HG03457 (cell line): ENCODE data around the gene AREG.

ENCODE experiments used
- ATAC-seq: cut with Tn5 transposase; IDR thresholded peaks from one replicate; pipeline ENCODE4 v1.9.1; 2021; ENCODE audit warnings: moderate number of reproducible peaks; ENCODE audit not compliant: unreplicated experiment

The AREG gene

DNA sequence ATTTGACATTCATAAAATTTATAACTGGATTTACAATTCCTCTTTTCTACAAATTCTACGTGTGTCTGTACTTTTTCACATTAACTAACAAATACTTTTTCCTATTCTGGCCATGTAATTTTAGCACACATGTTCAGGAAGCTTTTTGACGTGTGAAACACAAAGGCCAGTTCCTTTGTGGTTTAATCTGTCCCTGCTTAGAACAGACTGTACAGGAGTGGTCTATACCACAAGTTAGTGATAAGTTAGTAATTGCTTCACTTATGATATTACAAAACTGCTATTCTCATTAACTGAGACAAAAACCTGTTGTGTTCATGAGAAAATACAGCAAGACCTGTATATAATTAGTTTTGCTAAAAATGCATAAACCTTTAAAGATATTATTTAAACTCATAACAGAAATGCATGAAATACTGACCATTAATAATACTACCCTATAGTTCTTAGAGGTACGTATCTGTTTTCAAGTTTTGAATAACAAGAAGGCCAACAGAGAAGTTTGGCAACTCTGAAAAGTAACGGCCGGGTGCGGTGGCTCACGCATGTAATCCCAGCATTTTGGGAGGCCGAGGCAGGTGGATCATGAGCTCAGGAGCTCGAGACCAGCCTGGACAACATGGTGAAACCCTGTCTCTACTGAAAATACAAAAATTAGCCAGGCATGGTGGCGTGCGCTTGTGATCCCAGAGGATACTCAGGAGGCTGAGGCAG is 13.7 kb upstream of the AREG start:
- ATAC-seq, result peak; percentile 96

DNA sequence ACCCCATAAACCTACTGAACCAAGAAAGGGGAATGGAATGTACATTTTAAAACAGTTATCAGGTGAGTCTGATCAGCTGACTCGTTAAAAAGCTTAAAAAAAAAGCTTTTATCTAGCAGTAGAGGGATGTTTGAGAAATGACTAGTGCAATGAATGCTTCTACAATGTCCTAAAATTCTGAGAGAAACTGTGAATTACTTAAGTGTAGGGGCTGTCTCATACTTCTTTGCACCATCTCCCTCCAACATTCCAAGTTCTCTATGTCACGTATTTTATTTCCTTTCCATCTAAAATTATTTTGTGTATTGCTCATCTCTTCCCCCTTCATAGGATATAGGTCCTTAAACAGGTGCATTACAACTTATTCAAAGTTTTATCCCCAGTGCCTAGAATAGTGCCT is 11.9 kb upstream of the AREG start:
- no peak for ATAC-seq

DNA sequence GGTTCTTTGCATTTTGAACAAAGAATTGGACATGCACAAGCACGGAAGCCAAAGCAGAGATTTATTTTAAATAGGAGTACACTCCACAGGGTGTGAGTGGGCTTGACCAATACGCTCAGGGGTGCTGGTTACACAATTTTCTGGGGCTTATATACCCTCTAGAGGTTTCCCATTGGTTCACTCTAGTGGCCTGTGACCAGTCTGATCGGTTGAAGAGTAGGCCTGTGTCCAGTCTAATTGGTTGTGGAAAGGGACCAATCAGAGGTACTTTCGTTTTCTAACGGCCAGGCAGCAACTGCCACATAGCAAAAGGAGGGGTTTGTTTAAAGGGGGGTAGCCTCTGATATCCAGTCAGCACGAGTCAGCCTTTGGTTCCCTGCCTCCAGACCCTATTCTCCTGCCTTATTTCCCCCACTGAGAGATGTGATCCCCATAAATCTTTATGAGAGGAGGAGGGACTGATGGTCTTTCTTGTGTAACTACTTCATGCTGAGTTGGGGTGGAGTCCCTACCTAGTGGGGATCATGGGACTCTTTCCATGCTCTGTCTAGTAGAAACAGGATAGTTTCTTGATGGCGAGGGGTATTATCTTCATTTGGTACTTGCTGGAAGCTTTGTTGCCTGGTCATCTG is 11.3 kb upstream of the AREG start:
- ATAC-seq, result no peak

DNA sequence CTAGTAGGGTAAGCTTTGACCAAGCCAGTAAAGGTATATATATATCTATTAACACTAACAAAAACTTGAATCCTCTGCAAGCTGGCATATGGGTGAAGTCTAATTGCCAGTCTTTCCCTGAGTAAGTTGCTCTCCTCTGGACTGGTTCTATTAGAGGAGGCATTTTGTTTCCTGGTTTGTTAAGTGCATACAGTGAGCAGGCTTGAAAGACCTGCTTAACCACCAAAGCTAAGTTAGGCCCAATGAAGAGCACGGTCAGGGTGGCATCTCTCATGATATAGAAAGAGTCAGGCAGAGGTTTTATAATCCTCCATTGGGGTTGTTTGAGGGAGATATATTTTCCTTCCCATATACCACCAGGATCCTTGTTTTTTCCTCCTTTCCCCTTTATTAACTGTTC is 9.6 kb upstream of the AREG start:
- ATAC-seq, result no peak

DNA sequence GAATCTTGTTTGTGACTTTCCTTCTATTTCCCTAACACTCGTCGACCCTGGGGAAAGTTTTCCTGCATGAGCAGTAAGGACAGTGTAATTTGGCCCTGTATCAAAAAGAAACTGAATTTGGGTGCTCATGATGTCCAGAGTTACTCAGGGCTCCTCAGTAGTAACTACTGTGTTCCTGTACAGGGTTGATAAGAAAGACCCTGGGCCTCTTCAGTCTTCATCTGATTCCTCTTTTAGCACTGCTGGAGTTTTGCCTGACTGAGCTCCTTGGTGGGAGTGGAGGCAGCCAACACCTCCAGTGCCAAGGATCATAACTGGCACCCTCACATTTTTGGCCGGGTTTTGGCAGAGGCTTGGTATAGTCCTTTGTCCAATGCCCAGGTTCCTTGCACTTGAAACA is 7.1 kb upstream of the AREG start:
- ATAC-seq, result no peak

DNA sequence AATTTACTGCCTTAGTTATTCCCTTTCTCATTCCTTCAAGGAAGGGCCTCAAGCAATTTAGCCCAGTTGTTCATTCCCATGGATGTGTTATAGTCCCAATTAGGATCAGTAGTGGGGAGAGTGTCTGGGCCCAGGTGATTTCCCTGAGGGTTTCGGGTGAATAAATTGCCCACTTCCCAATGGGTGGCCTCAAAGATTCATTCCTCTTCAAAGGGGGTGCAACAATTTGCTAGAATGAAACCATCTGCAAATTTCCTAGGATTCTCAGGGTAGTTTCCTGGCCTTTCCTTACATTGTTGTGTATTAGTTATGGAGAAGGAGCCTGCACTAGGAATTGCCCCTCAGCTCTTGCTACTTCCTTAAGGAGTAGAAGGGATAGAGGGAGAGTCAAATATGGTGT is 6.3 kb upstream of the AREG start:
- no peak for ATAC-seq

DNA sequence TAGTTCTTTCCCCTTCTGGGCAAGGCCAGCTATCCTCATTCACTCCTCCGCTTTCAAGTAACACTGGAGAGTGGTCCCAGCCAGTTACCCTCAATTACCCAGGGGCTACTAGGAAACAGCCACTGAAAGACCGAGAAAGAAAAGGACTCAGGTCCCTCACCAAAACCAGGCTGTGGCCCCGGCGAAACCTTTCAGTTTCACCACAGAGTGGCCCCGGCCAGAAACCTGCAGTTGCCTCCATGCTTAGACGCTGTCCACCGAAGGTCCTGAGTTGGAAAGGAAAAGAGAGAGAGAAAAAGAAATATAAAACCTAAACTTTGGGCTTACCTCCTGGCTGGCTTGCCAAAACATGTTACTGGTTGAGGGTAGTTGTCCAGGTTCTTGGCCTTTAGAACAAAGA is 5.0 kb upstream of the AREG start:
- ATAC-seq, result no peak

DNA sequence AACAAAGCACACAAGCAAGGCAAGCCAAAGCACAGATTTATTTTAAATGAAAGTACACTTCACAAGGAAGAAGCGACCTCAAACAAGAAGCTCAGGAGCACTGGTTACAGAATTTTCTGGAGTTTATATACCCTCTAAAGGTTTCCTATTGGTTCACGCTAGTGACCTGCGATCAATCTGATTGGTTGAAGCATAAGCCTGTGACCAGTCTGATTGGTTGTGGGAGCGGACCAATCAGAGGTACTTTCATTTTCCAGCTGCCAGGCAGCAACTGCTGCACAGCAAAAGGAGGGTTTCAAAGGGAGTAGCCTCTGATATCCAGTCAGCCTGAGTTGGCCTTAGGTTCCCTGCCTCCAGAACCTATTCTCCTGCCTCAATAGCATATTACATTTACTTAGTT is 4.6 kb upstream of the AREG start:
- no peak for ATAC-seq

DNA sequence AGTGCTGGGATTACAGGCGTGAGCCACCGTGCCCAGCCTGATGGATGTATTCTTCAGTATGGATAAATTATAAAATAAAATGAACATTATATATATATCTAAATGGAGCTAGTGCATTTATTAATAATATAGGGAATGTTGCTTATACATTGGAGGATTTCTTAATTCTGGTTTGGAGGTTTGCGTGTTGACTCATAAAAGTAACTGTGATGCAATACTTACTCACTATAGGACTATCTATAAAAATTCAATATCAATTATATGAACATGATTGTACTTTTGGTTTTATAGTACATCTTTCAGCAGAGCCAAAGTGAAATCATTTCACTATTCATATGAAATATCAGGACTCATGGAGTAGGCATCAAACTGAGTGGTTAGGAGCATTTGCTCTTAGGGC is 3.2 kb upstream of the AREG start:
- no peak for ATAC-seq

DNA sequence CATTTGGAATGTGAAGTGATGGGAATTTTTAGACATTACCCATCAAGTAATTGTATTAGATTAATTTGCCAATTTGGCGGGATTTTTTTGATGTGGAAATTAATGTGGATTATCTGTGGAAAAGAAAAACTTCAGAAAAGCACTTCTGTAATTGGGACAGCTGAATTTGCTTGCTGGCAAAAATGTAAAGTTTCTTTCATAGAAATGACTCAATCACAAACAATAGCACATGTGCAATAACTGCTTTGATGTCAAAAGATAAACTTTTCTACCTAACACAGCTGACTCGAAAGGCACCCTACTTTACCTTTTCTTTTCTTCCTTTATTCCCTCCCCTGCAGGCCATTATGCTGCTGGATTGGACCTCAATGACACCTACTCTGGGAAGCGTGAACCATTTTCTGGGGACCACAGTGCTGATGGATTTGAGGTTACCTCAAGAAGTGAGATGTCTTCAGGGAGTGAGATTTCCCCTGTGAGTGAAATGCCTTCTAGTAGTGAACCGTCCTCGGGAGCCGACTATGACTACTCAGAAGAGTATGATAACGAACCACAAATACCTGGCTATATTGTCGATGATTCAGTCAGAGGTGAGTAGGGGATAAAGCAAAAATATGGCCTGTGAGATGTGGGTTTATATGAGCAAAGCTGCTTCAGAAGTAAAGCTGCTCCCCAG is 1.4 kb downstream of the AREG start:
- ATAC-seq, result no peak

DNA sequence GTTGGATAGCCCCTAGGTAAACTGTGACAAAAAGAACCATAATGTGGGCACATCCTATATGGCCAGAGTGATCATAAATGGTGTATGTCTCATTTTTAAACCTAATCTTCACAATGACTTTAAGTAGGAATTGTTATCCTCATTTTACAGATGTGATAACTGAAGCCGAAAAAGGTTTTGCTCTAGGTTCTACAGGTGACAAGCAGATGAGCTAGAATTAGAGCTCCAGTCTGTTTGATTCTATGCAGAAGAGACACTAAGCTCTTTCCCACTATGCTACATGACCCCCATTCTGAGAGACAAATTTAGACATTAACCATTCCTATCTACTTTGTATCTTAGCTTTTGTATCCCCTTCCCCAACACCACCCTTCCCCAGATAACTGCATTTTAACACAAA is 2.0 kb downstream of the AREG start:
- ATAC-seq, result no peak

DNA sequence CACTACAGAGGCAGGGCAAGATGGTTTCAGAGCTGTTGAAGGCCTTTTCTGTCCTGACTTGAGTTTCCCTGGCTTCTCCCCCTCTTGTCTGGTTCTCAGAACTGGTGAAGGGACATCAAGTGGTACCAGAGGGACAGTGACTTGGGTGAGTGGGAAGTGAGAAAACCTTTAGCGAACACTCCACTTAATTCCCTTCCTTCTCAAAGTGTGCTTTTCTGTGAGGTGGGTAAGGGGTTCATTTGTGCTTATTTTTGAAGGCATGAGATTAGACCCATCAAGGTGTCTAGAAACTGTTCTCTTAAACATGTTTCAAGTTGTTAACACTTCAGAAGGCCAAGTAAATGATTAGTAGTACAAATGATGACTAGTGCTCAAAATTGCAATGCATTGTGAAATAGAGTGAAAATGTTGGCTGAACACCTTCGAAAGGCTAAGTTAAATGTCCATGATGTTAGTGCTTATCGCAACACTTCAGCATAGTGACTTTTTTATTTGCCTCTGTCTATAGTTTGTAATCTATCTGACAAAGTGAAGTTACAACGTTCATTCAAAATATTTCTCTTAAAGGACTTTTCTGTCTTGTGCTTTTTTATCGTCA is 2.8 kb downstream of the AREG start:
- ATAC-seq, result no peak

DNA sequence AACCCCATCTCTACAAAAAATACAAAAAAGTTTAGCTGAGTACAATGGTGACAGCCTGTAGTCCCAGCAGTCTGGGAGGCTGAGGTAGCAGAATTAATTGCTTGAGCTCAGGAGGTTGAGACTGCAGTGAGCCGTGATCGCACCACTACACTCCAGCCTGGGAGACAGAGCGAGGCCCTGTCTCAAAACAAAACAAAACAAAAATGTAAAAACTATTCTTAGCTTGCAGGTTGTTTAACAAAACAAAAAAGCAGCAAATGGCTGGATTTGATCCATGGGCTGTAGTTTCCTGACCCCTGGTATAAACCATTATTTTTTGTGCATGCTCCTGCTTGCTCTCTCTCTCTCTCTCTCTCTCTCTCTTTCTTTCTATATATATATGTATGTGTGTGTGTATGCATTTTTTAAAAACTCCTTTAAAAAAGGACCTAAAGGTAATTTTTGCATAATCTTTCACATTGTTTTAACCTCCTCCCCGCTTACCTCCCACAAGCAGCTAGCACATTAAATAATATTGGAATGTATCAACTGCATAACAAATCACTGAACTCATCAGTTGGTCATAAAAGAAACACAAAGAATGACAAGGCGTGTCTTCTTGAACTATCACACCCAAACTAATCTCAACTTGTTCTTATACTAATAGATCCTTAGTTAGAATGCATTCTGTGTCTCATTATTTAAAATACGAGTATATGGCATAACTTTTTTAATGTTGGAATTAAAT is 4.8 kb downstream of the AREG start:
- no peak for ATAC-seq

DNA sequence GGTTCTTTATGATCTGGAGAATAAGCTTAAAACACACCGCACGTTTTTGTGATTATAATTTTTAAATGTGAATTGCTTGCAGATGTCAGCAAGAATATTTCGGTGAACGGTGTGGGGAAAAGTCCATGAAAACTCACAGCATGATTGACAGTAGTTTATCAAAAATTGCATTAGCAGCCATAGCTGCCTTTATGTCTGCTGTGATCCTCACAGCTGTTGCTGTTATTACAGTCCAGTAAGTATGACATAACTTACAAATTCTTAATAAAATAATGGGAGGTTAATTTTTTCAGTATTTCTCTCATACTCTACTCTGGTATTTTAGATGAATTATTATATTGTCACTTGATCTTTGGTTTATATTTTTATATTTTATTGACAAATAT is 5.4 kb downstream of the AREG start:
- ATAC-seq, result no peak

DNA sequence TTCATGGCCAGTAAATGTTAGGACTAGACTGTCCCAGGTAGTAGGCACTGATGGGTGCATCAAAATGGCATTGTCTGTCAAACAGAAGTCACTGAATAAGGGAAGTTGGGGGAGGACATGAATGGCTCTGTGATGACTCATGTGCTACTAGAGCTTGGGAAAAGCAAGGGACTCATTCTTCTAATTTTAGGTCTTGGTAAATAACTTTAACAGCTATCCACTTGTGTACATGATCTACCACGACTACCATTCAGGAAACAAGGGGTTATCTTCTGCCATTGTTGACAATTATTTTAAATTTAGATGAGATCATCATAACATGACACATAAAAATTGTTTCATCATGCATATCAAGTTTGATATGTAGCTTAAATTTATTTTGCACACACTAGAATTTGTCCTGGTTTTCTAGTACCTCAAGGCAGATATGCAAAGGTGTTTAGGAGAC is 6.3 kb downstream of the AREG start:
- no peak for ATAC-seq

DNA sequence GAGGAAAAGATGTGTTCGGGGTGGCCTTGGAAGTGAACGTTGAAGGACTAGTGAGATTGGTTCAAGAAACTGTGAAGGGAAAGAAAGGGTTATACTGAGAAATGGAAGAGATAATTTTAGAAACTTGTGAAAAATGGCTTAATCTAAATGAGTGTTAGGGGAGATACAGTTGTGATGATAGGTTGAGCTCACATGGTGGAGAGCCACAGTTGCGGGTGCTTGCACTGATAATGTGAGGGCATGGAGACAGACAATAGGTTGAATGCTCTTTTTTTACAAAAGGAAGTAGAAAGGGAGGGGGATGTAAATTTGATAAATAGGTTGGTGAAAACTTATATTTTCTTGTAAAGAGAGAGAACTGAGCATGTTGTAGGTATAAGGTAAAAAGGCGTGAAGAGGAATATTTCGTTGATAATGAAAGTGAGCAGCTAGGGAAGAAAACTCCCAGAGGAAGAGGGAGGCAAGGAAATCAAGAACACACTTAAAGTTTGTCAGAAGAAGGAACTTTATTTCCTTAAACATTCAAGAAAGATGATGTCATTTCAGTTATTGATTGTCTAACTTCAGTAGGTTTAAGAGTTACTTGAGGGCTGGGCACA is 8.2 kb downstream of the AREG start:
- ATAC-seq, result no peak

DNA sequence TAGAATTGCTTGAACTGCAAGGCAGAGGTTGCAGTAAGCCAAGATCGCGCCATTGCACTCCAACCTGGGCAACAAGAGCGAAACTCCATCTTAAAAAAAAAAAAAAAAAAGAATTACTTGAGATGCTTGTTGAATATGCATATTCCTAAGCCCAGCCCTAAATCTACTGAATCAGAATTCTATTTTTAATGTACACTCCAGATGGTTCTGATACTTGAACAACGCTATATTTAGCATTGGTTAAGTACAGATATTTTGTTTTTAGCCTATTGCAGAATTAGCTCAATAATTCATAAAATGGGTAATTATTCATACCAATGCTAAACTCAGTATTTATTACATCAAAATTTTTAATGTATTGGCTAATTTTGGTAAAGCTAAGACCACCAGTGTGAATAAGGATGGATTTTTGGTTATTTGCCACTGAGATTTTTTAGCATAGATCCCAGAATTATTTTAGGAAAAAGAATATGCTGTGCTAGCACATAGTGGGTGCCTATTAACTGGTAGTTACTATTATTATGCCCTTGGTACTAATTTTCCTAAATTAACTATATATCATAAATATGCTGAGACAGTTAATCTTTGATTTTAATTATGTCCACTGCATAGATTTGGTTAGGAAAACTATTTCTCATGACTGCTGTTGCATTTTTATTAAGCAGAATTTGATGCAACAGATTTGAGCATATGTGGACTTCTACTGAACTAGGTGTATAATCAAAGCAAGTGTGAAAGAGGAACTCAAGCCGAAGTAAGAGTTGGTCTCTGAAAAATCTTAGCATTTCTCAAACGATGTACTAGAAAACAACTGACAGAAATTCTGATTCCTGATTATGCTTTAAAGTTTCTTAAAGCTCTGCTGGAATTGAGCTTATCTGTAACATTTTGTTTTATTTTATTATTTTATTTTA is 9.2 kb downstream of the AREG start:
- ATAC-seq, result no peak

DNA sequence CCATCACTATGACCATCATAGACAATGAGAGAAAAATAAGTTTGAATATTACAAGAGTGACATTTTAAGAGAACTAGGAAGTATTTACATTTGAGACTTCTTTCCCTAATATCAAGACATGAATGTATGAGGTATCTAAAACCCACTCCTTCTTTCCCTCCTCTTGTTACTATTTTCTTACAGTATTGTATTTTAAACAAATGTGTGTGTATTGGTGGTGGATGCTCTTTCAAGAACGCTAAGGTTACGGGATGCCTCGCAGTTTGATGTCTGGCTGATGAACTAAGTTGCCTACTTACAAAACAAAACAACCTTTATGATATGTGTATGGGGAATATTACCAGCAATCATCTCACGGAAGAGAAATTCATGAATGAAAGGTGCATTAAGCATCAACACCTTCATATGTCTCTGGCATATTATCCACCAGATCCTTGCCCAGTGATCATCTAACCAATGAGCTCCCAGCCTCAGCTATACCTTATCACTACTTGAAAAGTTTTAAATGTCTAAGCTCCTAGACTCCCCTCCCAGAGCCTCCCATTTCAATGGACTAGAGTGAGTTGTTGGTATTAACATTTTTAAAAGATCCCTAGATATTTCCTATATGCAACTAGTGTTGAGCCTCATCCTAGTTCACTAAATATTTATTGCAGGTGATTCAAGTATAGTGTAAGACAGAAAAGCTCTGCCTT is 10.6 kb downstream of the AREG start:
- no peak for ATAC-seq

DNA sequence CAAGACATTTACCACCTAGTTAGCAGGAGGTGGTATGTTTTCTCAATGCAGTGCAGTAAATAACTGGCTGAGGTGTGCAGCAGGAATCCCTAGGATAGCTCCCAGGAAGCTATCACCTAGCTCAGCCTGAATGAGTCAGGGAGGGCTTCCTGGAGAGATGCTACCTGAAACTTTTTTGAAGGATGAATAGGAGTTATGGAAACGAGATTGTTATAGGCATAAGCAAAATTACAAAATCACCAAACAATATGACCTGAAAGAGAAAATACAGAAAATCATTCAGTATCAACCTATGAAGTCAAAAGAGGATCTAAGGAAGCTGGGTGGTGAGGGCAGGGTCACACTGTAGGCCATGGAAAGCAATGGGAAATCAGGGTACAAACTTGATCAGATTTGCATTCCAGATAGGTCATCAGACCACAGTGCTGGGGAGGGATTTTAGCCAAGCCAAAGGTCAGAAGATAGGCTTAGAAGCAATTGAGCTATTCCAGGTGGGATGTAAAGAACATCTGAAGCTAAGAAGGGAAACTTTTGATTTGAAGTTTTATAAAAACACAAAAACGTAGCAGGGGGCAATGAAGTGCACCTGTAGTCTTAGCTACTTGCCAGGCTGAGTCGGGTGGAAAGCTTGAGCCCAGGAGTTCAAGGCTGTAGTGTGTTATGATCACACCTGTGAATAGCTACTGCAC is 11.3 kb downstream of the AREG start:
- ATAC-seq, result no peak
